HEK293 (cell line): ENCODE results near the gene CPNE5.
A peak's percentile ranks its signal among the peaks of the same experiment; 100 is the strongest.

ENCODE experiments used
- CTCF ChIA-PET: fragments of 350-600 bp; formaldehyde crosslinking; extraction: SDS; loops from one replicate; lab custom pipeline; 2021; ENCODE audit warnings: antibody characterized with exemption; lab: Yijun Ruan, JAX
- POLR2A ChIA-PET: fragments of 300-600 bp; formaldehyde crosslinking; extraction: SDS; loops from one replicate; lab custom pipeline; 2020; ENCODE audit warnings: antibody characterized with exemption, inconsistent platforms; lab: Yijun Ruan, JAX
- H3K27ac ChIP-seq: fragments of 200-500 bp; sonication (Bioruptor generic); 2 replicates; pipeline ENCODE4 v1.5.1; 2014; ENCODE audit warnings: low read depth, low read length, control low read depth, inconsistent platforms; ENCODE audit errors: extremely low read depth
- H3K36me3 ChIP-seq, 2 experiments: fragments of 200-500 bp in 1 of 2; sonication (Bioruptor generic) in 1 of 2; 1 replicate in 1 of 2; 2 replicates in 1 of 2; pipeline ENCODE4 v1.5.1; 2014 to 2017; ENCODE audit warnings: inconsistent platforms in 2 of 2, low read length in 2 of 2; ENCODE audit not compliant: control insufficient read depth in 2 of 2, insufficient read depth in 1 of 2
- H3K4me1 ChIP-seq: fragments of 200-500 bp; sonication (Bioruptor generic); 2 replicates; pipeline ENCODE4 v1.5.1; 2014; ENCODE audit warnings: mild to moderate bottlenecking, low read length, inconsistent platforms; ENCODE audit not compliant: control insufficient read depth, insufficient read depth
- H3K4me3 ChIP-seq: 2 replicates; pipeline ENCODE4 v1.5.1; 2011; ENCODE audit warnings: low read depth, mild to moderate bottlenecking, control low read depth, low read length, moderate library complexity
- H3K9me3 ChIP-seq: fragments of 200-500 bp; sonication (Bioruptor generic); 2 replicates; pipeline ENCODE4 v1.5.1; 2014; ENCODE audit warnings: low read depth, low read length, inconsistent platforms; ENCODE audit not compliant: control insufficient read depth, insufficient read depth
- ELK4 ChIP-seq: IDR thresholded peaks from 2 replicates; pipeline ENCODE4 v1.6.1; 2011; ENCODE audit warnings: mild to moderate bottlenecking, low read depth, low read length, borderline replicate concordance
- HOXC10 ChIP-seq: sonication (generic); formaldehyde crosslinking; IDR thresholded peaks from 2 replicates; pipeline ENCODE4 v1.8.1; 2023; ENCODE audit warnings: mild to moderate bottlenecking, missing genetic modification reagents
- SCRT2 ChIP-seq: fragments of 450-650 bp; formaldehyde crosslinking; IDR thresholded peaks from 2 replicates; pipeline ENCODE4 v1.5.1; 2016; ENCODE audit warnings: missing biosample characterization, missing genetic modification characterization
- ZBTB6 ChIP-seq: fragments of 450-650 bp; formaldehyde crosslinking; IDR thresholded peaks from 2 replicates; pipeline ENCODE4 v1.5.1; 2017; ENCODE audit warnings: missing biosample characterization, missing genetic modification characterization
- ZFHX2 ChIP-seq: fragments of 450-650 bp; formaldehyde crosslinking; conservative IDR thresholded peaks from 2 replicates; pipeline ENCODE4 v1.5.1; 2016; ENCODE audit warnings: missing biosample characterization, missing genetic modification characterization
- ZNF16 ChIP-seq: fragments of 450-650 bp; formaldehyde crosslinking; IDR thresholded peaks from 2 replicates; pipeline ENCODE4 v1.5.1; 2016; ENCODE audit warnings: low read depth, missing biosample characterization, missing genetic modification characterization
- ZNF174 ChIP-seq: fragments of 450-650 bp; formaldehyde crosslinking; IDR thresholded peaks from 2 replicates; pipeline ENCODE4 v1.5.0; 2017; ENCODE audit warnings: missing biosample characterization, mild to moderate bottlenecking, missing genetic modification characterization
- ZNF2 ChIP-seq: fragments of 450-650 bp; formaldehyde crosslinking; IDR thresholded peaks from 2 replicates; pipeline ENCODE4 v1.5.1; 2016; ENCODE audit warnings: missing biosample characterization, missing genetic modification characterization
- ZNF549 ChIP-seq: fragments of 450-650 bp; IDR thresholded peaks from 2 replicates; pipeline ENCODE4 v1.5.1; 2018; ENCODE audit warnings: missing biosample characterization, missing genetic modification characterization, mild to moderate bottlenecking, inconsistent platforms, moderate library complexity
- ZNF623 ChIP-seq: fragments of 450-650 bp; formaldehyde crosslinking; IDR thresholded peaks from 2 replicates; pipeline ENCODE4 v1.5.1; 2016; ENCODE audit warnings: missing biosample characterization, missing genetic modification characterization
- ZNF677 ChIP-seq: fragments of 450-650 bp; IDR thresholded peaks from 2 replicates; pipeline ENCODE4 v1.5.0; 2018; ENCODE audit warnings: missing biosample characterization, mild to moderate bottlenecking, missing genetic modification characterization, moderate library complexity
- ZNF792 ChIP-seq: fragments of 450-650 bp; formaldehyde crosslinking; IDR thresholded peaks from 2 replicates; pipeline ENCODE4 v1.5.1; 2016; ENCODE audit warnings: missing biosample characterization, missing genetic modification characterization

Gene CPNE5

GRCh38 chr6:36755435-36756348 lies 83.6 kb downstream of the CPNE5 start:
- H3K4me1 ChIP-seq: no peaks in the 10 kb centered on the region; the same call in 1 of the 2 replicates
- CTCF ChIA-PET: interaction anchor here (0.6 to 5.5 kb wide), 8 partner anchors 26 to 611 kb away, joined by 3 to 38 read pairs (median 4); no protein-coding TSS in a partner anchor

GRCh38 chr6:36754582-36755434 lies 84.4 kb downstream of the CPNE5 start:
- CTCF ChIA-PET: interaction anchor here (0.5 to 5.5 kb wide), 13 partner anchors 11 to 612 kb away, joined by 3 to 38 read pairs (median 3); no protein-coding TSS in a partner anchor
- POLR2A ChIA-PET: interaction anchor here (0.7 kb wide), 1 partner anchor 9 kb away, joined by 4 read pairs; no protein-coding TSS in a partner anchor
- Histone ChIP-seq H3K4me1 (no peaks in the 10 kb centered on the region; the same call in 1 of the 2 replicates), H3K36me3 (no peaks in the 10 kb centered on the region), H3K4me3 (no peak overlapping the region), H3K9me3 (no peaks in the 10 kb centered on the region), H3K27ac (no peak overlapping the region)
- no peak for TF ChIP-seq ZNF16 (tag by site-specific recombination)
- peak; percentile 96 for TF ChIP-seq ZNF623 (tag by site-specific recombination)

More at GRCh38 chr6:36755435-36756348, 83.6 kb downstream of the CPNE5 start:
- no peak for TF ChIP-seq ZNF2 (tag by site-specific recombination)
- no peak for TF ChIP-seq ZNF549
- no peak for TF ChIP-seq ZNF174 (tag by site-specific recombination)
- no peak for TF ChIP-seq HOXC10 (CRISPR knock-in tag)
- no peak for TF ChIP-seq ZNF677 (tag by site-specific recombination)
- TF ChIP-seq ZBTB6 (tag by site-specific recombination): no peak
- POLR2A ChIA-PET: interaction anchor here (0.7 kb wide), 1 partner anchor 9 kb away, joined by 4 read pairs; no protein-coding TSS in a partner anchor
- Histone ChIP-seq H3K4me3 (no peak overlapping the region), H3K9me3 (no peaks in the 10 kb centered on the region), H3K27ac (no peak overlapping the region), H3K36me3 (no peaks in the 10 kb centered on the region)

GRCh38 chr6:36753671-36754405 lies 85.4 kb downstream of the CPNE5 start:
- ChIA-PET CTCF (interaction anchor here (0.6 to 5.5 kb wide), 15 partner anchors 12 to 212 kb away, joined by 3 to 38 read pairs (median 4); no protein-coding TSS in a partner anchor), POLR2A (interaction anchor here (0.7 to 2.3 kb wide), 2 partner anchors 13 to 75 kb away, joined by 4 to 12 read pairs; partner anchors contain the start of gene CDKN1A)
- Histone ChIP-seq H3K4me3 (no peak overlapping the region), H3K9me3 (no peaks in the 10 kb centered on the region), H3K27ac (no peak overlapping the region), H3K4me1 (no peaks in the 10 kb centered on the region; the same call in 1 of the 2 replicates), H3K36me3 (no peaks in the 10 kb centered on the region)
- TF ChIP-seq ZNF792 (tag by site-specific recombination): no peak

- H3K27ac ChIP-seq: 0 out of 2 replicates have a peak overlapping the region, but pooled peaks have one; percentile 6
- no peaks in the 10 kb centered on the region for H3K36me3 ChIP-seq
- no peaks in the 10 kb centered on the region for H3K9me3 ChIP-seq
- ChIA-PET CTCF (interaction anchor here (0.7 to 5.5 kb wide), 8 partner anchors 13 to 140 kb away, joined by 3 to 38 read pairs (median 6); no protein-coding TSS in a partner anchor), POLR2A (interaction anchor here (2.3 kb wide), 1 partner anchor 74 kb away, joined by 12 read pairs; the partner anchor contains the start of gene CDKN1A)
- TF ChIP-seq SCRT2 (tag by site-specific recombination) (no peak), ELK4 (no peak), ZFHX2 (0 out of 2 replicates have a peak, but pooled peaks have one; percentile 10)
- H3K4me3 ChIP-seq: no peak overlapping the region
- H3K4me1 ChIP-seq: no peaks in the 10 kb centered on the region; the same call in 1 of the 2 replicates
These were observed 86.2 kb downstream of the CPNE5 start for GRCh38 chr6:36752886-36753506.
